ENCODE results near the gene ZCCHC14.
"Not testable (repeated sequence)": the region's sequence is repeated elsewhere in the genome, so short reads cannot be mapped to it uniquely, and the experiment has no call there.

Gene ZCCHC14

GRCh38 chr16:87515475-87516330 lies 22.9 kb upstream of the ZCCHC14 start:
- Histone ChIP-seq H3K36me3 (ENCODE audit: insufficient read depth, low read length) (no peaks in the 10 kb centered on the region), H3K4me1 (ENCODE audit: insufficient read depth, low read length) (peaks cover 5% of the 10 kb centered on the region; the same call in 1 of the 2 replicates), H3K9me3 (ENCODE audit: control insufficient read depth, insufficient read depth, low read length) (no peaks in the 10 kb centered on the region), H3K9ac (ENCODE audit: low read depth, low read length) (no peak overlapping the region)

GRCh38 chr16:87509778-87510177 lies 17.0 kb upstream of the ZCCHC14 start:
- not testable (repeated sequence) for H3K9me3 ChIP-seq (ENCODE audit: control insufficient read depth, insufficient read depth, low read length); H3K36me3 ChIP-seq (ENCODE audit: insufficient read depth, low read length); H3K4me1 ChIP-seq (ENCODE audit: insufficient read depth, low read length); H3K9ac ChIP-seq (ENCODE audit: low read depth, low read length)

GRCh38 chr16:87507351-87508069 lies 14.7 kb upstream of the ZCCHC14 start:
- Histone ChIP-seq H3K9ac (ENCODE audit: low read depth, low read length) (no peak overlapping the region), H3K4me1 (ENCODE audit: insufficient read depth, low read length) (no peaks in the 10 kb centered on the region), H3K9me3 (ENCODE audit: control insufficient read depth, insufficient read depth, low read length) (no peaks in the 10 kb centered on the region), H3K36me3 (ENCODE audit: insufficient read depth, low read length) (no peaks in the 10 kb centered on the region)

DNA sequence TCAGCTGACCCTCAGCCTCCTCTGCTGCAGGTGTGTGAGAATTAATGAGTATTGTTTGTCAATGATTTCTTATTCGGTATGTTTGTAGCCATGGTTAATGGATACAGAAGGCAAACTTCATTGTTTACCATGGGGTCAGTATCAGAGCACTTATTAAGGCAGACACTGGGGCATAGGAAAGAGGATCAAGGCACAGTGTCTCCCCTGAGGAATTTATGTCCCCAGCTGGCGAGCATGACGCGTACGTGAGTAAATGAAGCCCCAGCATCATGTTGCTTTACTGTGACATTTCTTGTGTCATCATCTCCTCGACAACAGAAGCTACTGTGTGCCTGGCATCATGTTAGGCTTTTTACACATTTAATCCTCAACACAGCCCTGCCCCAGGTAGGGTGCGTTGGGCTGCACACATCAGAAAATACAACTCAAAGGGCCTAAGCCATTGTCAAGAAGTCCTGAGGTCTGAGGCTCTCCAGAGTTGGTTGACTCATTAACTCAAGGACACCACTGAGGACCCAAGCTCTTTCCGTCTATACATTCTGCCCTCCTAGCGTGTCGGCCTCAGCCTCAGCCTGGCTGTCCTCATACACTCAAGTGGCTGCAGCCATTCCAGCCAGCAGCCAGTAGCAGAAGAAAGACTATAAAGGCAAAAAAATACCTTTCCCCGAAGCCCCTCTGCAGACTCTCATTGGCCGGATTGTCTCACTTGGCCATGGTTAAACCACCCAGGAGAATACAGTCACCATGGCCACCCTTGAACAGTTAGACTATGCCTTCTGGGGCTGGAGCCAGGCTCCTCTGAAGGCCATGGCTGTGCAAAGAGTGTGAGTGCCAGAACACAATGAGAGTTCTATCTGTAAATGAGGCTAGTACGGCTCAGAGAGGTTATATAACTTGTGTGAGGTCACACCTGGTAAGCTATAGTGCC lies 13.9 kb upstream of the ZCCHC14 start:
- no peaks in the 10 kb centered on the region for H3K9me3 ChIP-seq (ENCODE audit: control insufficient read depth, insufficient read depth, low read length)
- no peak overlapping the region for H3K9ac ChIP-seq (ENCODE audit: low read depth, low read length)
- no peaks in the 10 kb centered on the region for H3K36me3 ChIP-seq (ENCODE audit: insufficient read depth, low read length)
- H3K4me1 ChIP-seq (ENCODE audit: insufficient read depth, low read length) = no peaks in the 10 kb centered on the region

DNA sequence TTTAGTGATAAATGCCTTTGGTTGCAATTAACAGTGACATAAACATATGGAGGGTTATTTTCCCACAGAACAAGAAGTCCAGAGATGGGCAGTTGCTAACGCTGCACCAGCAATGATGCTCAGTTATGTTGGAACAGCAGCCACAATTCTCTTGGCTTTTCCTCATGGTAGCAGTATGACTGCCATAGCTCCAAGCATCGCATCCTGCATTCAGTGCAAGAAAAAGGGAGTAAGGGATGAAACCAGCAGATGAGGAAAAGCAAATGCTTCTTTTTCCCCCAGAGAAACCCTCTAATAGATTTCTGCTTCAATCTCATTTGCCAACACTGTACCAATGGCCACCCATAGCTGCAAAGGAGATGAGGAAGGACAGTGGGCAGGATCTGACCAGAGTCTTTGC lies 13.0 kb upstream of the ZCCHC14 start:
- H3K9me3 ChIP-seq (ENCODE audit: control insufficient read depth, insufficient read depth, low read length) = no peaks in the 10 kb centered on the region
- H3K36me3 ChIP-seq (ENCODE audit: insufficient read depth, low read length) = no peaks in the 10 kb centered on the region
- H3K4me1 ChIP-seq (ENCODE audit: insufficient read depth, low read length) = no peaks in the 10 kb centered on the region
- H3K9ac ChIP-seq (ENCODE audit: low read depth, low read length) = no peak overlapping the region

- not testable (repeated sequence) for H3K4me1 ChIP-seq (ENCODE audit: insufficient read depth, low read length); H3K9ac ChIP-seq (ENCODE audit: low read depth, low read length); H3K36me3 ChIP-seq (ENCODE audit: insufficient read depth, low read length); H3K9me3 ChIP-seq (ENCODE audit: control insufficient read depth, insufficient read depth, low read length)
These were observed 10.6 kb upstream of the ZCCHC14 start for GRCh38 chr16:87503232-87503937.

DNA sequence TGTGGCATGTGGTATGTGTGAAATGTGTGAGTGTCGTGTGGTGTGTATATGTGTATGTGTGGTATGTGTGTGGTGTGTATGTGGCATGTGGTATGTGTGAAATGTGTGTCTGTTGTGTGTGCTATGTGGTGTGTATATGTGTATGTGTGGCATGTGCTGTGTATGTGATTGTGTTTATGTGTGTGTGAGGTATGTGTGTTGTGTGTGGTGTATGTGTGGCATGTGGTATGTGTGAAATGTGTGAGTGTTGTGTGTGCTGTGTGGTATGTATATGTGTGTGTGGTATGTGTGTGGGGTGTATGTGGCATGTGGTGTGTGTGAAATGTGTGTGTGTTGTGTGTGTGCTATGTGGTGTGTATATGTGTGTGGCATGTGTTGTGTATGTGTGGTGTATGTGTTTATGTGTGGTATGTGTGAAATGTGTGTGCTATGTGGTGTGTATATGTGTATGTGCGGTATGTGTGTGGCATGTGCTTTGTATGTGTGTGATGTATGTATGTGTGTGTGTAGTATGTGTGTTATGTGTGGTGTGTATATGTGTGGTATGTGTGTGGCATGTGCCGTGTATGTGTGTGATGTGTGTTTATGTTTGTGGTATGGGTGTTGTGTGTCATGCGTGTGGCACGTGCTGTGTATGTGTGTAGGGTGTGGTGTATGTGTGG lies 9.6 kb upstream of the ZCCHC14 start:
- no peaks in the 10 kb centered on the region for H3K9me3 ChIP-seq (ENCODE audit: control insufficient read depth, insufficient read depth, low read length)
- H3K36me3 ChIP-seq (ENCODE audit: insufficient read depth, low read length) = no peaks in the 10 kb centered on the region
- no peaks in the 10 kb centered on the region for H3K4me1 ChIP-seq (ENCODE audit: insufficient read depth, low read length)
- H3K9ac ChIP-seq (ENCODE audit: low read depth, low read length) = no peak overlapping the region

DNA sequence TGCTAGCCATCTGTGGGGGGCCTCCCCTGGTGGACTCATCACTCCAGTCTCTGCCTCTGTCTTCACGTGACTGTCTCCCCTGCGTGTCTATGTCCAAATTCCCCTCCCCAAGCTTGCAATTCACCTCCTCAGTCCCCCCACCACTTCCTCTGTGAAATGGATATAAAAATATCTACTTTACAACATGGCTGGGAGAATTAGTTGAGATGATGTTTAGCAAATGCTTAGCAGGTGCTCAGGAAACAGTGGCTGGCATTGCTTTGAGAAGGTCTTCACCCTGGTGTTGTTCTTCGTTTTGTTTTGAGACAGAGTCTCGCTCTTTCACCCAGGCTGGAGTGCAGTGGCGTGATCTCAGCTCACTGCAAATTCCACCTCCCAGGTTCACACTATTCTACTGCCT lies 8.3 kb upstream of the ZCCHC14 start:
- H3K9me3 ChIP-seq (ENCODE audit: control insufficient read depth, insufficient read depth, low read length) = no peaks in the 10 kb centered on the region

GRCh38 chr16:87499189-87499486 lies 6.3 kb upstream of the ZCCHC14 start:
- Histone ChIP-seq H3K36me3 (ENCODE audit: insufficient read depth, low read length) (no peaks in the 10 kb centered on the region), H3K9ac (ENCODE audit: low read depth, low read length) (no peak overlapping the region), H3K9me3 (ENCODE audit: control insufficient read depth, insufficient read depth, low read length) (no peaks in the 10 kb centered on the region), H3K4me1 (ENCODE audit: insufficient read depth, low read length) (no peaks in the 10 kb centered on the region)

More for the DNA sequence above, 8.3 kb upstream of the ZCCHC14 start:
- no peaks in the 10 kb centered on the region for H3K36me3 ChIP-seq (ENCODE audit: insufficient read depth, low read length)
- no peaks in the 10 kb centered on the region for H3K4me1 ChIP-seq (ENCODE audit: insufficient read depth, low read length)
- no peak overlapping the region for H3K9ac ChIP-seq (ENCODE audit: low read depth, low read length)

DNA sequence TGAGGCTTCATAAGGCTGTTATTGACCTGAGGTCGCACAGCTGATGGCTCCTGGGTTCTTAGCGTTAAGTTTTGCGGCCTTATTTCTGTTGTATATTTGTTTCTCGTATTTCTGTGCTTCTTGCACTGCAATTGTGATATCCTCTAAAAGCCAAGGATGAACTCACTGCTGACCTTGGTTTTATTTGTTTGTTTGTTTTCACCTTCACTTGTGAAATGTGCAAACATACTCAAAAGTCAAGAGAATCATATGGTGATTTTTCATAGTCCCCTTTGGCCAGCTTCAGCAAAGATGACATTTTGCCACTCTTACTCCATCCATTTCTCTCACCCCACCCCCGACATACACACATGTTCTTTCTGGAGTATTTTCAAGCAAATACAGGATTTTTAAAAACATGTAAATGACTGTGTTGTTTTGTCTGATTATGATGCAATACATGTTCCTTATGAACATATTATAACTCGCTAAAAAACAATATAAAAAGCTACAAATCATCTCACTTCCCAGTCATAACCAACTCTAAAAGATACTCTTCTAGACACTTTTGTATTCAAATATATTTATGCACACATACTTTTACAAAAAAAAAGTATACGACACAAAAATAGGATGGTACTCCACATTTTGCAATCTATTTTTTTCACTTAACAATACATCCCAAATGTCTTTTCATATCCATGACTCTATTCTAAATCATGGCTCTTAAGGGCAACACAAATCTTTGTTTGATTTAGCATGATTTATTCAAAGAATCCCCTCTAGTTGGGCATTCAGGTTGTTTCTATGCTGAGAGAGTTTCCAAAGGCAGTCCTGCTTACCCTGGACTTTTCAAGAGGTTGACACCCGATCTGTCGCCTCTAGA lies 5.7 kb upstream of the ZCCHC14 start:
- no peaks in the 10 kb centered on the region for H3K4me1 ChIP-seq (ENCODE audit: insufficient read depth, low read length)

GRCh38 chr16:87497767-87498290 lies 5.0 kb upstream of the ZCCHC14 start:
- H3K9ac ChIP-seq (ENCODE audit: low read depth, low read length); H3K4me1 ChIP-seq (ENCODE audit: insufficient read depth, low read length); H3K36me3 ChIP-seq (ENCODE audit: insufficient read depth, low read length); H3K9me3 ChIP-seq (ENCODE audit: control insufficient read depth, insufficient read depth, low read length): not testable (repeated sequence)

More for the DNA sequence above, 5.7 kb upstream of the ZCCHC14 start:
- H3K9me3 ChIP-seq (ENCODE audit: control insufficient read depth, insufficient read depth, low read length) = no peaks in the 10 kb centered on the region
- no peaks in the 10 kb centered on the region for H3K36me3 ChIP-seq (ENCODE audit: insufficient read depth, low read length)
- no peak overlapping the region for H3K9ac ChIP-seq (ENCODE audit: low read depth, low read length)

DNA sequence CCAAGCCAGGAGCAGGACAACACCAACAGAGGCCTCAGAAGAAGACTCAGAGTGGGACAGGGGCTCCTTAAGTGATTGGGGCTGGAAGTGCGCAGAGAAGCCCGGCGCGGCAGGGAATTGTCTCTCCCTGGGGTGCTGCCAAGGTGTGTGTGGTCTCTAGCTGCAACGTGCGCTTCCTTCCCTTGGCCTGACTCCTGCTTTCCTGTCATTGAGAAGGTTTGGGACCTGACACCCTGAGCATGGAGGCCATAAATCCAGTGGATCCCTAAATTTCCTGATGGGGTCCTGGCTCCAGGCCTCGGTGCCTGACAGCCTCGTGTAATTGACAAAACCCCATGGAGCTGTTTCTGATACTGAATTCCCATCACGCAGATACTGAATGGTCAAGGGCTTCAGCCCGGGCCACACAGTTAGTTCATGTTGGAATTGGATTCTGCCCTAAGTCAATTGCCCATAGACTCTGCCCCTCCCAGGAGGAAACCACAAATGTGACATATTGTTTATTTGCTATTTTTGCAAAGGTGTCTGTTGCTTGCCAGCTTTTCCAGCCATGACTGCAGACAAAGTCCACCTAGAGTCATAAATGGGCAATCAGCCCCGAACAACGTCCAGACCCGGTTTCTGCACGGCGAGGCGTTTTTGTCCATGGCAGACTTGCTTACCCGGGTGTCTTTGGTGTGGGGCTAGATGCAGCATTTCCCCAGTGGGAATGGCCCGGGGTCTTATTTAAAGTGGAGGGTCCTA lies 4.4 kb upstream of the ZCCHC14 start:
- H3K9me3 ChIP-seq (ENCODE audit: control insufficient read depth, insufficient read depth, low read length); H3K4me1 ChIP-seq (ENCODE audit: insufficient read depth, low read length); H3K36me3 ChIP-seq (ENCODE audit: insufficient read depth, low read length); H3K9ac ChIP-seq (ENCODE audit: low read depth, low read length): not testable (repeated sequence)
